Measurements from ENCODE around the gene TSC22D3.

GRCh38 chrX:107723511-107723910, 52.1 kb downstream of the TSC22D3 start:
- no peak for TF ChIP-seq EZH2 (IDR thresholded peaks at IDR 0.05; ENCODE audit: insufficient read depth, poor library complexity, severe bottlenecking)
- TF ChIP-seq EZH2phosphoT487 (IDR thresholded peaks at IDR 0.05; ENCODE audit: insufficient read depth, low read depth): no peak
